Head of caudate nucleus (tissue), 42 donors: Measurements from ENCODE around the gene DELE1.

ENCODE experiments used
- DNase-seq, 42 donors: peaks; one replicate each; pipeline versions ENCODE4 v3.0.0 to v3.0.0-alpha.2; 2020 to 2021; ENCODE audit warnings: mixed read lengths in 7 of 42
- intact Hi-C: fragments of 100-400 bp; cut with DNase I; formaldehyde crosslinking; loops from one replicate; pipeline ENCODE4 v1.15.0; 2022

DELE1 gene

GRCh38 chr5:141945511-141946051, 21.9 kb downstream of the DELE1 start:
- intact Hi-C loops, result no loop called here
- DNase-seq, result peak in 17 of 42 donors; percentile 24 to 60 (median 39)

- DNase-seq, result no peak
- intact Hi-C loops, result no loop called here
Observed at GRCh38 chr5:141947316-141947715, 23.6 kb downstream of the DELE1 start.

- no peak for DNase-seq
- intact Hi-C loops, result no loop called here
Observed at GRCh38 chr5:141948812-141949211, 25.1 kb downstream of the DELE1 start.

- DNase-seq, result no peak
- intact Hi-C loops, result no loop called here
Observed at GRCh38 chr5:141949511-141949910, 25.8 kb downstream of the DELE1 start.

GRCh38 chr5:141950207-141951005, 26.7 kb downstream of the DELE1 start:
- peak in 2 of 42 donors; percentile 33 to 53 for DNase-seq
- intact Hi-C loops, result no loop called here

- intact Hi-C loops, result no loop called here
- DNase-seq, result no peak
Observed at GRCh38 chr5:141951332-141951781, 27.7 kb downstream of the DELE1 start.

GRCh38 chr5:141952020-141952419, 28.3 kb downstream of the DELE1 start:
- no peak for DNase-seq
- intact Hi-C loops, result no loop called here

GRCh38 chr5:141954194-141954593, 30.5 kb downstream of the DELE1 start:
- intact Hi-C loops, result no loop called here
- DNase-seq, result peak in 1 of 42 donors; percentile 14

GRCh38 chr5:141957367-141957996, 33.8 kb downstream of the DELE1 start:
- intact Hi-C loops, result no loop called here
- DNase-seq, result no peak

GRCh38 chr5:141958113-141958512, 34.4 kb downstream of the DELE1 start, which contains the start of gene PCDH12:
TSS of gene PCDH12 (minus strand) at chr5:141958202. CDS start at chr5:141957851, 351 bp downstream.
- DNase-seq, result no peak
- intact Hi-C loops, result no loop called here

GRCh38 chr5:141958546-141959172, 35.0 kb downstream of the DELE1 start:
- peak in 1 of 42 donors; percentile 3 for DNase-seq
- intact Hi-C loops, result no loop called here

- DNase-seq, result peak in 2 of 42 donors; percentile 35 to 52
- intact Hi-C loops, result loop anchor here (2.0 to 10.0 kb wide), 3 partner anchors 38 to 267 kb away; partner anchors contain the start of gene DELE1
Observed at GRCh38 chr5:141960018-141960417, 36.3 kb downstream of the DELE1 start.

- intact Hi-C loops, result loop anchor here (2.0 to 10.0 kb wide), 3 partner anchors 38 to 268 kb away; partner anchors contain the start of gene DELE1
- peak; percentile 74 to 97 (median 91) for DNase-seq
Observed at GRCh38 chr5:141960449-141961323, 37.0 kb downstream of the DELE1 start.

- intact Hi-C loops, result loop anchor here (2.0 to 10.0 kb wide), 3 partner anchors 39 to 269 kb away; partner anchors contain the start of gene DELE1
- DNase-seq, result no peak
Observed at GRCh38 chr5:141961466-141961865, 37.8 kb downstream of the DELE1 start.

GRCh38 chr5:141963701-141964100, 40.0 kb downstream of the DELE1 start:
- DNase-seq, result peak in 1 of 42 donors; percentile 34
- intact Hi-C loops, result loop anchor here (5.0 to 10.0 kb wide), 2 partner anchors 41 to 79 kb away; partner anchors contain the start of gene DELE1

- intact Hi-C loops, result loop anchor here (10.0 kb wide), 1 partner anchor 80 kb away; no protein-coding TSS in a partner anchor
- DNase-seq, result peak in 1 of 42 donors; percentile 22
Observed at GRCh38 chr5:141965071-141965470, 41.4 kb downstream of the DELE1 start.

GRCh38 chr5:141966275-141966962, 42.7 kb downstream of the DELE1 start:
- DNase-seq, result peak in 1 of 42 donors; percentile 7
- intact Hi-C loops, result loop anchor here (10.0 kb wide), 1 partner anchor 82 kb away; no protein-coding TSS in a partner anchor
